Adrenal gland (tissue), 12 donors: Measurements from ENCODE around the gene MYH11. TPM values are rescaled to one million over a fixed set of nuclear protein-coding genes. Genes with fewer than 3 reads are reported as not detected.

Source experiments
- DNase-seq, 7 donors: peaks; one replicate each; pipeline ENCODE4 v3.0.0-alpha.2; 2019 to 2020
- H3K27ac ChIP-seq, 5 donors: fragments of 200-600 bp; sonication (generic) in 4 of 5; 1 replicate in 3 of 5; 2 replicates in 2 of 5; pipeline versions ENCODE4 v1.5.1 to v1.8.0; 2016 to 2020; ENCODE audit warnings: mild to moderate bottlenecking in 1 of 5
- H3K27me3 ChIP-seq: fragments of 200-600 bp; 2 replicates; pipeline ENCODE4 v1.8.0; 2021
- H3K36me3 ChIP-seq, 2 donors: fragments of 200-600 bp; replicated peaks in 1 of 2; 1 replicate in 1 of 2; 2 replicates in 1 of 2; pipeline versions ENCODE4 v1.5.1 to v1.8.0; 2018 to 2022
- H3K4me1 ChIP-seq, 2 donors: fragments of 200-600 bp; replicated peaks in 1 of 2; 1 replicate in 1 of 2; 2 replicates in 1 of 2; pipeline versions ENCODE4 v1.5.1 to v1.8.0; 2018 to 2021
- H3K4me3 ChIP-seq, 4 donors: fragments of 200-600 bp; sonication (generic) in 3 of 4; one replicate each; pipeline ENCODE4 v1.5.1; 2016 to 2018
- H3K9me3 ChIP-seq, 3 donors: fragments of 200-600 bp; sonication (generic) in 1 of 3; replicated peaks in 1 of 3; 1 replicate in 2 of 3; 2 replicates in 1 of 3; pipeline versions ENCODE4 v1.5.1 to v1.8.0; 2016 to 2021
- POLR2A ChIP-seq, 2 donors: fragments of 450-650 bp; IDR thresholded peaks; one replicate each; pipeline ENCODE4 v1.6.1; 2017; ENCODE audit warnings: antibody characterized with exemption in 2 of 2, mild to moderate bottlenecking in 2 of 2, moderate library complexity in 1 of 2
- WGBS, 4 donors: extraction: QIAGEN DNeasy Blood & Tissue Kit in 2 of 4; methylation state at CpG; one replicate each; pipeline versions ENCODE4 v1.1.5 to v1.1.7; 2013 to 2017; 5-methylcytosine and 5-hydroxymethylcytosine counted together
- intact Hi-C, 2 donors: fragments of 100-400 bp; cut with DNase I; formaldehyde crosslinking; loops; one replicate each; pipeline versions ENCODE4 v1.14.1 to v1.15.0; 2022 to 2023
- polyA plus RNA-seq, 3 donors: library from polyadenylated mRNA; stranded (reverse); fragments of 200-250 nt in 2 of 3; fragments of 350-450 nt in 1 of 3; fragmentation: Illumina TruSeq in 1 of 3; extraction: RNeasy Lipid Tissue Mini Kit (QIAGEN cat#74804) in 1 of 3; gene quantifications; one replicate each; pipeline ENCODE4 v1.2.3, GENCODE V29; 2013 to 2014
- total RNA-seq, 9 donors: library from RNA; depleted of rRNA in 4 of 9; stranded (reverse); fragments of >200 nt in 4 of 9; fragments of 120-200 nt in 1 of 9; fragmentation: NEBNext Ultra II Directional in 1 of 9; extraction: Animal tissue kit (Norgen Biotek cat#: 25700) in 1 of 9; gene quantifications; one replicate each; pipeline versions ENCODE4 v1.1.0 to v1.2.4, GENCODE V29; 2013 to 2023
- TF ChIP-seq, protein P1 (sequence below), 6 experiments: fragments of 450-650 bp in 4 of 6; fragments of 200-600 bp in 2 of 6; sonication (generic) in 1 of 6; IDR thresholded peaks; 1 replicate in 5 of 6; 2 replicates in 1 of 6; pipeline versions ENCODE4 v1.5.1 to v1.8.0; 2016 to 2021; ENCODE audit warnings: antibody characterized with exemption in 6 of 6, mild to moderate bottlenecking in 2 of 6, moderate library complexity in 1 of 6
- donor health status: healthy with polysubstance abuse.
- donor health status: Bipolar disorder and iron deficiency.
- donor health status: DM: yes; HTN: yes; CAD: no.
- donor health status: DM: no; HTN: no; CAD: no.
- donor health status: DM: no; HTN: no; CAD: no.
- donor health status: DM: yes; HTN: yes; CAD: no.

MYH11 gene
- total and polyA plus RNA-seq, 12 donors, result 2.4 to 45.1 (median 16.5) TPM

DNA sequence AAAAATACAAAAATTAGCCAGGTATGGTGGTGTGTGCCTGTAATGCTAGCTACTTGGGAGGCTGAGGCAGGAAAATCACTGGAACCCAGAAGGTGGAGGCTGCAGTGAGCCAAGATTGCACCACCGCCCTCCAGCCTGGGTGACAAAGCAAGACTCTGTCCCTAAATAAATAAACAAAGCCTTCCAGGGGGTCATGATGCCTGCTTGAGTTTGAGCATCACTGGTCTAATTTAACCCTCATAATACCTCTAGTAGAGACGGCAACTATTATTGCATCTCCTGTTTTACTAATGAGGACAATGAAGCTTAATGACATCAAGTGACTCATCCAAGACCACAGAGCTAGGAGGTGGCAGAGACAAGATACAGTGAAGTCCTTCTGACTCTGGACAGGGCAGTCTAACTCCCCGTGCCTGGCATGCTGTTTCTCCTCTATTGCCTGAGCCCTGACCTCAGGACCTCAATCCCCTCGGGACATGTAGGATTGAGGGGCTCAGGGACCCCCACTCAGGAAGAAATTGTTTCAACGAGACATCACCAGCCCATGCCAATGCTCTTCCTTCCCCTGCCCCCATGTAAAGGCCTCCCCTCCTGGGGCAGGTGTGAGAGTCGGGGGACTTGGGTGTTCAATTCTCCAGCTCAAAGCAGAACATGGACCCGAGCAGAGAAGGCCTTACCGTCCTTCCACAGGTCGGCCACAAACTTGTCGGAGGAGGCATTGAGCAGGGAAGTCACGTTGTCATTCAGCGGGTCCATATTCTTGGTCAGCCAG lies 103.9 kb downstream of the MYH11 start:
- TF ChIP-seq, protein P1, sequence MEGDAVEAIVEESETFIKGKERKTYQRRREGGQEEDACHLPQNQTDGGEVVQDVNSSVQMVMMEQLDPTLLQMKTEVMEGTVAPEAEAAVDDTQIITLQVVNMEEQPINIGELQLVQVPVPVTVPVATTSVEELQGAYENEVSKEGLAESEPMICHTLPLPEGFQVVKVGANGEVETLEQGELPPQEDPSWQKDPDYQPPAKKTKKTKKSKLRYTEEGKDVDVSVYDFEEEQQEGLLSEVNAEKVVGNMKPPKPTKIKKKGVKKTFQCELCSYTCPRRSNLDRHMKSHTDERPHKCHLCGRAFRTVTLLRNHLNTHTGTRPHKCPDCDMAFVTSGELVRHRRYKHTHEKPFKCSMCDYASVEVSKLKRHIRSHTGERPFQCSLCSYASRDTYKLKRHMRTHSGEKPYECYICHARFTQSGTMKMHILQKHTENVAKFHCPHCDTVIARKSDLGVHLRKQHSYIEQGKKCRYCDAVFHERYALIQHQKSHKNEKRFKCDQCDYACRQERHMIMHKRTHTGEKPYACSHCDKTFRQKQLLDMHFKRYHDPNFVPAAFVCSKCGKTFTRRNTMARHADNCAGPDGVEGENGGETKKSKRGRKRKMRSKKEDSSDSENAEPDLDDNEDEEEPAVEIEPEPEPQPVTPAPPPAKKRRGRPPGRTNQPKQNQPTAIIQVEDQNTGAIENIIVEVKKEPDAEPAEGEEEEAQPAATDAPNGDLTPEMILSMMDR (IDR thresholded peaks at IDR 0.05), result no peak
- TF ChIP-seq POLR2A (IDR thresholded peaks at IDR 0.05), result no peak
- no peaks in the 10 kb centered on the region for H3K36me3 ChIP-seq
- no peak for DNase-seq
- WGBS, 4 donors, result 61 to 89% (median 88%) methylated on average over 4 to 12 of the region's 12 CpGs
- no peaks in the 10 kb centered on the region for H3K4me1 ChIP-seq
- no peaks in the 10 kb centered on the region for H3K27me3 ChIP-seq
- no peak overlapping the region for H3K4me3 ChIP-seq
- H3K9me3 ChIP-seq, result no peaks in the 10 kb centered on the region
- intact Hi-C loops, result no loop called here
- H3K27ac ChIP-seq, result no peak overlapping the region

DNA sequence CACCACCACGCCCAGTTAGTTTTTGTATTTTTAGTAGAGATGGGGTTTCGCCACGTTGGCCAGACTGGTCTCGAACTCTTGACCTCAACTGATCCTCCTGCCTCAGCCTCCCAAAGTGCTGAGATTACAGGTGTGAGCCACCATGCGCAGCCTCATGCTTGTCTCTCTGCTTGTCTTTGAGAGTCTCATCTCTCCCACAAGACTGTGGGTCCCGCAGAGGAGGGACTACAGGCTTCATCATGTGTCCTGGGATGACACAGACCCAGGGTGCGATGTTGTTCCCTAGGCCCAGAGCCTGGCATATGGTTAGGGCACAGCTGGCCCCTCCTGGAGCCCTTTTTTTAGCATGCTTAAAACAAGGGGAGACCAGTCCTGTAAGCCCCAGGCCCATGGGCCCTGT lies 104.9 kb downstream of the MYH11 start:
- no peaks in the 10 kb centered on the region for H3K36me3 ChIP-seq
- H3K4me1 ChIP-seq, result no peaks in the 10 kb centered on the region
- no peaks in the 10 kb centered on the region for H3K27me3 ChIP-seq
- intact Hi-C loops, result no loop called here
- no peak overlapping the region for H3K27ac ChIP-seq
- no peaks in the 10 kb centered on the region for H3K9me3 ChIP-seq
- 81 to 93% (median 88%) methylated on average over 6 to 7 of the region's 7 CpGs for WGBS, 4 donors
- DNase-seq, result no peak
- no peak overlapping the region for H3K4me3 ChIP-seq
- TF ChIP-seq, protein P1 (IDR thresholded peaks at IDR 0.05), result no peak
- no peak for TF ChIP-seq POLR2A (IDR thresholded peaks at IDR 0.05)

DNA sequence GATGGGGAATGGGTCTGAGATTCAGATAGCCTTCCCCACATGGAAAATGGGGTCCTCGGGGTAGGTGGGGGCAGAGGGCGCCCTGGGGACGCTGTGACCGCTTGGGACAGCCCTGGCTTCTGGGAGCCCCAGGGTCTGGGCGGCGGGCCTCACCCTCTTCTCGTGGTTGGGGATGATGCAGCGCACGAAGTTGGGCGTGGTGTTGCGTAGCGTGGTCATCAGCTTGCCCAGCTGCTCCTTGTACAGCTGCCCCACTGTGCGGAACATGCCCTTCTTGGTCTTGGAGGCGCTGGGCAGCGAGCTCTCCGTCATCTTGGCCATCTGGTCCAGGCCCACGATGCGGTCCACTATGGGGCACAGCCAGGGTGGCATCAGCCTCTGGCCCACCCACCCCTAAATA lies 106.8 kb downstream of the MYH11 start:
- H3K9me3 ChIP-seq, result no peaks in the 10 kb centered on the region
- no peaks in the 10 kb centered on the region for H3K27me3 ChIP-seq
- H3K27ac ChIP-seq, result no peak overlapping the region
- no peak for TF ChIP-seq POLR2A (IDR thresholded peaks at IDR 0.05)
- TF ChIP-seq, protein P1 (IDR thresholded peaks at IDR 0.05), result no peak
- no peaks in the 10 kb centered on the region for H3K4me1 ChIP-seq
- intact Hi-C loops, result no loop called here
- H3K36me3 ChIP-seq, result no peaks in the 10 kb centered on the region
- H3K4me3 ChIP-seq, result no peak overlapping the region
- 86 to 93% (median 88%) methylated on average over 14 to 18 of the region's 18 CpGs for WGBS, 4 donors
- DNase-seq, result no peak

DNA sequence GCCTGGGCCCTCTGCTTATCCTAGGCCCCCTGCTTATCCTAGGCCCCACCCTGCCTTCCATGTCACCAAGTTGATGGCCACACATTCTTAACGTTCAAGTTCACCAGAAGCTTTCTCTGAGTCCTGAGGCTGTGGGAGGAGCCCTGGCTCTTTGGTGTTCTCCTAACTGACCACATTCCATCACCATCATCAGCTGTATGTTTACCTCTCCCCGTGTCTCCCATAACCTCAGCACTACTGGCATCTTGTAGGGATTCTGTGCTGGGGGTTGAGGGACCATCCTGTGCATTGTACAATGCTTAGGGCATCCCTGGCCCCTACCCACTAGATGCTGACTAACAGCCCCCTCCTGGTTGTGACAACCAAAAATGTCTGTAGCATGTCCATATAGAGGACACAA lies 107.5 kb downstream of the MYH11 start:
- WGBS, 4 donors, result 58 to 72% (median 66%) methylated on average over 2 of the region's 2 CpGs
- H3K4me1 ChIP-seq, result no peaks in the 10 kb centered on the region
- no peaks in the 10 kb centered on the region for H3K36me3 ChIP-seq
- intact Hi-C loops, result no loop called here
- no peak overlapping the region for H3K27ac ChIP-seq
- TF ChIP-seq, protein P1 (IDR thresholded peaks at IDR 0.05), result no peak
- TF ChIP-seq POLR2A (IDR thresholded peaks at IDR 0.05), result no peak
- H3K4me3 ChIP-seq, result no peak overlapping the region
- no peak for DNase-seq
- no peaks in the 10 kb centered on the region for H3K9me3 ChIP-seq
- H3K27me3 ChIP-seq, result no peaks in the 10 kb centered on the region
